IPS-NIHi11 (cell line): Measurements from ENCODE around the gene BPIFB4.

Experiments
- DNase-seq: peaks from one replicate; pipeline ENCODE4 v3.0.0; 2012; ENCODE audit warnings: mixed read lengths, low spot score

Gene BPIFB4

DNA sequence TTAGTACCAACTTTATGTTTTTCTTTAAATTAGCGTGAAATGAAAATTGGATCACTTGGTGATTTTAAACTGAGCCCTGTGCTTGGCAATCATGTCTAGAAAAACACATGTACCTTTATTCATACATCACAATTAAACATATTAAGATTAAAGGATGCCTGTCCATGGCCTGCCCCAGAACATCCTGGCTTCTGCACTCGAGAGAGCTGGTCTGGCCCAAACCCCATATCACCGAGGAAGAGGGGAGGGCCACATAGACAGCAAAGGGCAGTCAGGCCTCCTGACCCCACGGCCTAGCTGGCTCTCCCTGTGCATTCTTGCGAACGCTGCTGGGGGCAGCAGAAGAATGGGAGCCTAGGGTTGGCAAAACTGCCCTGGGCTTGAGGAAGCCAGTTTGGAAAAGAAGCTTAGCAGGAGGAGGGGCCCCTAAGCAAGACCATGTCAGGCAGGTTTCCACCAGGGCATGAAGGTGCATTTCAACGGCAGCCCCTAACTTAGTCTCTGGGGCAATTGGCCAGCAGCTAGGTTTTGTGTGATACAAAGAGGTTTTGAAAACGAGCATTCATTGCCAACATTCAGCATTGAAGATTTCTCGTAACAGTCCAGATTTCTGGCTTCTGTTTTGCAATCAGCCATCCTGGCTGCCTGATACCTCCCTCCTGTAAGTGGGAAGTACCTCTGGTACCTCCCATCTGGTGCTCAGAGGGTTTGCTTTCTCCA is 17.2 kb upstream of the BPIFB4 start:
- DNase-seq = no peak

- no peak for DNase-seq
Observed at GRCh38 chr20:33062825-33063149, 16.7 kb upstream of the BPIFB4 start.

DNA sequence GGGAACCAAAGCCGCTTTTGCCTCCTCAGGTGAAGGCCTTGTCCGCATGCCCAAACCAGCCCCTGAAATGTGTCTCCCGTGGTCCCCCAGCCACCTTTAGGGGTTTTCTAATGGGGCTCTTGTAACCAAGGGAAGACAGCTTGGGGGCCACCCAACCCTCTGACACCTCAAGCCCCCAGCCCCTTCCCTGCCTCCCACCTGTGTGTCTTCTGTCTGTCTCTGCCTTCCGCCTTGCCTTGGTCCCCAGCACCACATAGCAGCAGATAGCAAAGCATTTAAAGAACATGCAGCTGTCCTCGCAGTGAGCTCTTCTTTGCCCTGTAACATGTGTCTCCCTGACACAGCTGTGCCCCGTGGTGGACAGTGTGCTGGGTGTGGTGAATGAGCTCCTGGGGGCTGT is 16.2 kb upstream of the BPIFB4 start:
- no peak for DNase-seq

DNA sequence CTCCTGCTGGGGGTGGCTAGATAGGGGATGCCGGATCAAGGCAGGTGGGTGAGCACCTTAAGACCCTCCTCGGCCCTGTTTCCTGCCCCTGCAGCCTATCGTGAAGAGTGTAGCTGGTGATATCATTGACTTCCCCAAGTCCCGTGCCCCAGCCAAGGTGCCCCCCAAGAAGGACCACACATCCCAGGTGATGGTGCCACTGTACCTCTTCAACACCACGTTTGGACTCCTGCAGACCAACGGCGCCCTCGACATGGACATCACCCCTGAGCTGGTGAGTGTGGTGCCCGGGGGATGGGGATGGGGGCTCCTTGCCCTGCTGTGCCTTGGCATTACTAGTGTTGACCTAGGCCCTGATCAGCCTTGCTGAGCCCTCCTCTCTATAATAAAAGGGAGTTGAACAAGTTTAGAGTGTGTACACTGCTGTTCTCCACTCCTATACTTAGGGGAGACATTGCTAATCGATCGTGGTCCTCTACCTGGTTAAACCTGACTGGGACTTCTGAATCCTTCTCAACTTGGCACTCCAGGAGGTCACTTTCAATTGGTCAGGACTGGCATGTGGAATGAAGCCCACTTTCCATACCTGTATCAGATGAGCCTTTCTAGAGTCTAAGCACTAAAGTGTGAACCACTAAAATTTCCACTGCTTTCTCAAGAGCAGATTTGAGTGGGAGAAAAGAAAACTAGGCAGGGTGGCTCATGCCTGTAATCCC is 14.7 kb upstream of the BPIFB4 start:
- DNase-seq = no peak

DNA sequence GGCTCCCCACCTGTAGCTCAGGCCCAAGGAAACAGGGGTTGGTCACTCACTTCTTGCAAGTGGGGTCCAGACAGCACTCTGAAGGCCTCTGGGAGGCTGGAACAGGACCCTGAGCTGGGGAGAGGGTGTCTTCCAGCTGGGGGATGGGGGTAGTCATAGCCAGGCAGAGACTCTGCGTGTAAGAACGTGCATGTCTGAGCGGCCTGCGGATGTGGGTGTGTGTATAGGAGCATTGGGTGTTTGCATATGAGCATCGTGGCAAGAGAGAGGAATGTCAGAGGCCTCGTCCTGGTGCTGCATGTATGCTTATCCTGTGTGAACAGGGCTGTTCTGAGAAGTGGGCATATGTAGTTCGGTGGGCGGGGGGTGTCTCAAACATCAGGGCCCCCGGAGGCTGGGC is 13.7 kb upstream of the BPIFB4 start:
- DNase-seq = no peak

DNA sequence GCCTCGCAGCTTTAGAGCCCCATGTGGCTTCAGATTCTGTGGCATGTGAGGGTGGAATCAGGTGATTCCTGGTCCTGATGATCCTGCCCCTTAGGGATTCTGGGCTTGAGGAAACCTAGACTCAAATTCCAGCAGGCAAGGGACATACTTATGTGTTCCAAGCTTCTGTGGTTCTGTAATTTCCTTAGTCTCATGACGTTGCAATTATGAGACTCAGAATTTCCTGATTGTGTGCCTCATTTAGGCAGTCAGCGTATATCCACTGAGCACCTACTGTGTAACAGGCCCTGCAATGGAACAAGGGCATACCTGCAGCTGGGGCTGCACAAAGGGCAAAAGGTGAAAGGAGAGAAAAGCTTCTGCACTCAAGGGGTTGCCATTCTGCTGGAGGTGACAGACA is 11.6 kb upstream of the BPIFB4 start:
- no peak for DNase-seq

DNA sequence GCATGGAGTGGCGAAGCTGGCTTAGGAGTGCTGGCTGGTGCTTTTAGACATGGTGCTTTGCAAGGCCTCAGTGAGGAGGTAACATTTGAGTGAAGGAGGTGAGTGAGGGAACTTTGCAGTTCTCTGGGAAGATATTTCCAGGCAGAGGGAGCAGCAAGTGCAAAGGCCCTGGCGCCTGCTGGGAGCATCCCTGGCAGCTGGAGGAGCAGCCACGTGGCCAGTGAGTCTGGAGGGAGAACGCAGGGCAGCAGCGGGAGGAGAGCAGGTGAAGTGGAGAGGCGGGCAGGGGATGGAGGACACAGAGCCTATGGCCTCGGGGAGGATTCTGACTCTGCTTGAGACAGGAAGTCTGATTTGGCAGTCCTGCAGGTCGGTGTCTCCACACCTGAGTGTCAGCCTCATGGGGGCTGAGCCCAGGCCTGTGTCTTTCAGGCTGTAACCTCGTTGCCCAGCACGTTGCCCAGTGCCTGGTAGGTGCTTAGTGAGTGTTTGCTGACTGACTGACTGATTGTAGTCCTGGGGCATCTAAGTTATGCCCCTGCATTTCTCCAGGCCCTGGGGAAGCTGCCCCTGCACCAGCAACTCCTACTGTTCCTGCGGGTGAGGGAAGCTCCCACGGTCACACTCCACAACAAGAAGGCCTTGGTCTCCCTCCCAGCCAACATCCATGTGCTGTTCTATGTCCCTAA is 11.0 kb upstream of the BPIFB4 start:
- no peak for DNase-seq

- DNase-seq = no peak
Observed at GRCh38 chr20:33069673-33070072, 9.8 kb upstream of the BPIFB4 start.

GRCh38 chr20:33070111-33071053 is 9.1 kb upstream of the BPIFB4 start:
- DNase-seq = no peak

DNA sequence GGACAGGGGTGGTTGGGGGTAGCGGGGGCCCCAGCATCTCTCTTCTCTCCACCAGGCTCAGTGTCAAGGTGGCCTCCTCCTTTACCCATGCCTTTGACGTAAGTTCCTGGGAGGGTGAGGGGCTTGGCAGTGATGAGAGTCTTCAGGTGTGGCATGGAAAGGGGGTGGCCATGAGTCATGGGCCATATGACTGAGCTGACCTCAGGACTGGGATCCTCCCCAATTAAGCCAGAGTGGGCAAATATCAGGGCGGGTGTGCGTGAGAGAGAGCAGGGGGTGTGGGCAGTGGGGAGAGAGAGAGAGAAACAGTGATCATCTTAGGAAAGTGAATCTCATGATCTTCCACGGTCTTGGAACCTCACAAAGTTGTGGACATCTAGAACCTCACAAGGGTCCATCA is 8.2 kb upstream of the BPIFB4 start:
- no peak for DNase-seq

DNA sequence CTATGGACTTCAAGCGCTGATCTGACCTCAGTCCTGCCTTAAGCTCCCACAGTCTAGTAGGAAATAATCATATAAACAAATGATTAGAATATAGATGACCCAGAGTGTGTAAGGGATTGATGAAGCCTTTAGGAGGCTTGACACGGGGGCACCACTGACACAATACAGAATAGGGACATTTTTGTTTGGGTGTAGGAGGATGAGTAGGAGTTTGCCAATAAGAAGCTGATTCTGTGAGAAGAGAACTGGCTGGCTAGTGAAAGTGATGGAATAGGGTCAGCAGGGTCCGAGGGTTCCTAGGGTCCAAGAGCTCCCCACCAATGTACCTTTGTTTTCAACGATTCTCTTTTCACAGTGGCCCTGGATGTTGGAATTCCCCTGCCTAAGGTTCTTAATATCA is 7.1 kb upstream of the BPIFB4 start:
- DNase-seq = no peak

- DNase-seq = no peak
Observed at GRCh38 chr20:33072813-33073212, 6.6 kb upstream of the BPIFB4 start.

DNA sequence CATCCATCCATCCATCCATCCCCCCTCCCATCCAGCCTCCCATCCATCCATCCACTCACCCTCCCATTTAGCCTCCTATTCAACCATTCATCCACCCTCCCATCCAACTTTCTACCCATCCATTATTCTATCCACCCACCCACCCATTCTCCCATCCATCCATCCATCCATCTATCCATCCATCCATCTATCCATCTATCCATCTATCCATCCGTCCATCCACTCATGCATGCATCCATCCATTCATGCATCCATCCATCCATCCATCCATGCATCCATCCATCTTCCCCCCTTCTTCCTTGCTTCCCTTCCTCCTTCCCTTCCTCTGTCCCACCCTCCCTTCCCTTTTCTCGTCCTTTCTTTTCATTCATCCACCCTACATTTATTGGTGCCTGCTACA is 4.8 kb upstream of the BPIFB4 start:
- no peak for DNase-seq

DNA sequence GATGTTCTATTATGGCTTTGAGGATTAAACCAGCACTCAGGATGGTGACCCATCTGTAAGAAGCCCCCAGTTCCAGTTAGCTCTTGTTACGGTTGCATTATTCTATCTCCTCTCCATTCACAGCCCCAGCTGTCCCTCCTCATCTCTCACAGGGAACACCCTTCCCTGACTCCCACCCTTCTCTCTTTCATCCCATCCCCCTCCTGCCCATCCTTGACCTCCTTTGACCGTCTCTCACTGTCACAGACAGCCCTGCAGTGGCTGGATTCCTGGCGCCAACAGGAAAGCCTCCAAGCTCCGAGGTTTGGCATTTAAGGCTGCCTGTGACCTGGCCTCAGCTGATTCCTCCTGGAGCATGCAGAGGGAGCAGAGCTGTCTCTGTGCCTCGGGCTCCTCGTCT is 4.2 kb upstream of the BPIFB4 start:
- DNase-seq = no peak

GRCh38 chr20:33076662-33077372 is 2.6 kb upstream of the BPIFB4 start:
- DNase-seq = peak; percentile 53

GRCh38 chr20:33081411-33082154 is 2.1 kb downstream of the BPIFB4 start:
- no peak for DNase-seq

GRCh38 chr20:33082546-33082945 is 3.1 kb downstream of the BPIFB4 start:
- no peak for DNase-seq

- DNase-seq = no peak
Observed at GRCh38 chr20:33083544-33084340, 4.3 kb downstream of the BPIFB4 start.

- DNase-seq = no peak
Observed at GRCh38 chr20:33084722-33085121, 5.3 kb downstream of the BPIFB4 start.
